HCT116 (cell line): ENCODE measurements around the gene PKN2. TPM values are rescaled to one million over a fixed set of nuclear protein-coding genes. Genes with fewer than 3 reads are reported as not detected.

Experiments used
- ATAC-seq: fragments of 200-7000 bp; cut with Tn5 transposase; 2 replicates; pipeline ENCODE4 v1.9.1; 2020; ENCODE audit warnings: mild to moderate bottlenecking, moderate library complexity
- BruUV-seq: library from RNA; stranded (reverse); fragments of 400-500 nt; replicated peaks from 2 replicates; lab custom pipeline; 2021; lab: Mats Ljungman, UMichigan
- CTCF ChIA-PET: fragments of 300-600 bp; sonication (Branson Sonifier 250); formaldehyde crosslinking; loops from one replicate; lab custom pipeline; 2021; ENCODE audit warnings: antibody characterized with exemption; lab: Charles Lee
- POLR2A ChIA-PET: fragments of 300-600, 350-600 bp; sonication (Branson Sonifier 250); formaldehyde crosslinking; loops from one replicate; lab custom pipeline; 2021; ENCODE audit warnings: antibody characterized with exemption; lab: Charles Lee
- RAD21 ChIA-PET, 2 experiments: fragments of 300-600 bp; sonication (Branson Sonifier 250); formaldehyde crosslinking; loops; one replicate each; lab custom pipeline; 2023; ENCODE audit warnings: low total read pairs in 2 of 2; ENCODE audit not compliant: uncharacterized antibody in 2 of 2, unreplicated experiment in 2 of 2, low non-redundant PET in 1 of 2; lab: Charles Lee
- DNase-seq: peaks from one replicate; pipeline ENCODE4 v3.0.0-alpha.2; 2010; ENCODE audit warnings: low read depth, low spot score
- H2AFZ ChIP-seq: fragments of 200-600 bp; shearing (Covaris generic), sonication (generic); 2 replicates; pipeline ENCODE4 v1.6.1; 2017; ENCODE audit warnings: low read depth, mixed run types, mixed read lengths, antibody characterized with exemption, low read length; ENCODE audit not compliant: poor library complexity, severe bottlenecking
- H3K27ac ChIP-seq: 2 replicates; pipeline ENCODE4 v1.5.1; 2012; ENCODE audit warnings: low read depth, low read length
- H3K27me3 ChIP-seq: fragments of 200-600 bp; sonication (generic); 2 replicates; pipeline ENCODE4 v1.6.1; 2016; ENCODE audit warnings: mixed run types, low read length, mixed read lengths; ENCODE audit not compliant: insufficient read depth
- H3K36me3 ChIP-seq, 2 experiments: fragments of 200-500 bp in 1 of 2; fragments of 200-600 bp in 1 of 2; sonication (Bioruptor generic) in 1 of 2; sonication (generic) in 1 of 2; 2 replicates each; pipeline versions ENCODE4 v1.5.1 to v1.6.1; 2014 to 2016; ENCODE audit warnings: low read length in 2 of 2, inconsistent platforms in 1 of 2, mixed read lengths in 1 of 2, mixed run types in 1 of 2; ENCODE audit not compliant: insufficient read depth in 2 of 2, control insufficient read depth in 1 of 2
- H3K4me1 ChIP-seq, 2 experiments: fragments of 200-600 bp in 1 of 2; sonication (generic) in 1 of 2; 2 replicates each; pipeline versions ENCODE4 v1.5.1 to v1.6.1; 2012 to 2017; ENCODE audit warnings: low read length in 2 of 2, inconsistent platforms in 1 of 2, mild to moderate bottlenecking in 1 of 2, mixed read lengths in 1 of 2, mixed run types in 1 of 2, moderate library complexity in 1 of 2; ENCODE audit not compliant: insufficient read depth in 2 of 2, control insufficient read depth in 1 of 2
- H3K4me2 ChIP-seq: fragments of 200-600 bp; sonication (generic); 2 replicates; pipeline ENCODE4 v1.6.1; 2017; ENCODE audit warnings: mixed run types, low read length, mixed read lengths
- H3K4me3 ChIP-seq, 2 experiments: fragments of 200-600 bp in 1 of 2; sonication (generic) in 1 of 2; replicated peaks in 1 of 2; 2 replicates each; pipeline ENCODE4 v1.5.1; 2011 to 2016; ENCODE audit warnings: low read length in 2 of 2, control low read depth in 1 of 2, low read depth in 1 of 2, mild to moderate bottlenecking in 1 of 2, mixed read lengths in 1 of 2, mixed run types in 1 of 2
- H3K79me2 ChIP-seq: fragments of 200-600 bp; sonication (generic); 2 replicates; pipeline ENCODE4 v1.6.1; 2017; ENCODE audit warnings: mild to moderate bottlenecking, mixed run types, low read length, moderate library complexity, mixed read lengths; ENCODE audit not compliant: insufficient read depth
- H3K9ac ChIP-seq: fragments of 200-600 bp; sonication (generic); 2 replicates; pipeline ENCODE4 v1.6.1; 2016; ENCODE audit warnings: low read length, mixed read lengths
- H3K9me2 ChIP-seq: fragments of 200-600 bp; sonication (generic), shearing (Covaris generic); 2 replicates; pipeline ENCODE4 v1.6.1; 2017; ENCODE audit warnings: mixed run types, mild to moderate bottlenecking, moderate library complexity; ENCODE audit not compliant: insufficient read depth
- H3K9me3 ChIP-seq, 2 experiments: fragments of 200-500 bp in 1 of 2; fragments of 200-600 bp in 1 of 2; sonication (Bioruptor generic) in 1 of 2; sonication (generic) in 1 of 2; 2 replicates each; pipeline ENCODE4 v1.6.1; 2014 to 2017; ENCODE audit warnings: low read length in 2 of 2, mixed read lengths in 2 of 2, inconsistent platforms in 1 of 2, low read depth in 1 of 2, mild to moderate bottlenecking in 1 of 2, mixed run types in 1 of 2, moderate library complexity in 1 of 2; ENCODE audit not compliant: control insufficient read depth in 1 of 2, insufficient read depth in 1 of 2
- H4K20me1 ChIP-seq: fragments of 200-600 bp; sonication (generic), shearing (Covaris generic); 2 replicates; pipeline ENCODE4 v1.6.1; 2017; ENCODE audit warnings: mixed run types, mild to moderate bottlenecking, moderate library complexity; ENCODE audit not compliant: insufficient read depth
- EGR1 ChIP-seq: IDR thresholded peaks from 2 replicates; pipeline ENCODE4 v1.6.1; 2012; ENCODE audit warnings: low read depth
- ELF1 ChIP-seq: IDR thresholded peaks from 2 replicates; pipeline ENCODE4 v1.6.1; 2012; ENCODE audit warnings: low read depth, borderline replicate concordance
- EZH2phosphoT487 ChIP-seq: fragments of 200-600 bp; IDR thresholded peaks from 2 replicates; pipeline ENCODE4 v1.6.1; 2018; ENCODE audit warnings: antibody characterized with exemption, borderline replicate concordance
- FOSL1 ChIP-seq: IDR thresholded peaks from 2 replicates; pipeline ENCODE4 v1.6.1; 2012; ENCODE audit warnings: low read depth
- JUND ChIP-seq: IDR thresholded peaks from 2 replicates; pipeline ENCODE4 v1.6.1; 2012
- MAX ChIP-seq: IDR thresholded peaks from 2 replicates; pipeline ENCODE4 v1.6.1; 2012
- POLR2A ChIP-seq: IDR thresholded peaks from 2 replicates; pipeline ENCODE4 v1.7.0; 2011; ENCODE audit warnings: borderline replicate concordance; ENCODE audit not compliant: insufficient read depth, insufficient read length; ENCODE audit errors: extremely low read depth
- POLR2AphosphoS5 ChIP-seq: IDR thresholded peaks from 2 replicates; pipeline ENCODE4 v1.6.1; 2011; ENCODE audit warnings: mild to moderate bottlenecking, low read depth, low read length, moderate library complexity
- SP1 ChIP-seq: IDR thresholded peaks from 2 replicates; pipeline ENCODE4 v1.6.1; 2012; ENCODE audit warnings: low read depth
- SRF ChIP-seq: IDR thresholded peaks from 2 replicates; pipeline ENCODE4 v1.6.1; 2012; ENCODE audit warnings: low read depth
- TCF7L2 ChIP-seq: IDR thresholded peaks from 2 replicates; pipeline ENCODE4 v1.7.0; 2011; ENCODE audit warnings: borderline replicate concordance, inconsistent platforms; ENCODE audit not compliant: insufficient read depth, insufficient read length; ENCODE audit errors: extremely low read depth
- YY1 ChIP-seq: IDR thresholded peaks from 2 replicates; pipeline ENCODE4 v1.6.1; 2011; ENCODE audit warnings: low read length, low read depth, moderate library complexity, mild to moderate bottlenecking; ENCODE audit not compliant: insufficient replicate concordance; ENCODE audit errors: extremely low read depth
- ZBTB33 ChIP-seq: IDR thresholded peaks from 2 replicates; pipeline ENCODE4 v1.6.1; 2011; ENCODE audit warnings: mild to moderate bottlenecking, low read length, moderate library complexity; ENCODE audit not compliant: insufficient replicate concordance; ENCODE audit errors: extremely low read depth
- ZFX ChIP-seq: fragments of 450-650 bp; IDR thresholded peaks from 2 replicates; pipeline ENCODE4 v1.6.1; 2017
- ZNF274 ChIP-seq: fragments of 200-500 bp; sonication (Bioruptor generic); IDR thresholded peaks from 2 replicates; pipeline ENCODE4 v1.6.1; 2014; ENCODE audit warnings: mild to moderate bottlenecking, low read depth, low read length, inconsistent platforms
- intact Hi-C: fragments of 100-400 bp; cut with micrococcal nuclease; formaldehyde crosslinking; loops from 2 replicates; pipeline ENCODE4 v1.10.0; 2022
- total RNA-seq: library from RNA; stranded (reverse); gene quantifications from one replicate; pipeline ENCODE4 v1.2.1, GENCODE V29; 2021; ENCODE audit not compliant: unreplicated experiment

Gene PKN2
- total RNA-seq, 1 experiment from 2014 or later: 44.3 TPM

GRCh38 chr1:88662723-88663122 lies 21.4 kb upstream of the PKN2 start:
- ChIA-PET POLR2A (no interaction called here), CTCF (no interaction called here), RAD21 (no interaction called here)
- Histone ChIP-seq H3K27ac (no peak overlapping the region), H3K4me3 (no peak overlapping the region), H3K9me2 (no peaks in the 10 kb centered on the region), H3K27me3 (no peaks in the 10 kb centered on the region), H2AFZ (no peak overlapping the region), H3K9me3 (no peaks in the 10 kb centered on the region), H3K4me1 (no peaks in the 10 kb centered on the region), H3K79me2 (no peaks in the 10 kb centered on the region)
- no peak for DNase-seq
- intact Hi-C loops: no loop called here
- no peak for TF ChIP-seq SRF
- no peak for TF ChIP-seq JUND
- no peak for TF ChIP-seq MAX
- TF ChIP-seq POLR2A: no peak
- no peak for TF ChIP-seq EGR1
- no peak for TF ChIP-seq POLR2AphosphoS5
- TF ChIP-seq ZNF274: no peak
- TF ChIP-seq ZFX: no peak
- no peak for TF ChIP-seq ZBTB33
- TF ChIP-seq ELF1: no peak
- no peak for TF ChIP-seq TCF7L2
- no peak for TF ChIP-seq SP1
- TF ChIP-seq FOSL1: no peak
- no peak for TF ChIP-seq EZH2phosphoT487
- no peak for TF ChIP-seq YY1
- TF ChIP-seq, all 23 proteins: peak for 0
- no peak for ATAC-seq
- Histone ChIP-seq H3K4me2 (no peak overlapping the region), H3K9ac (no peak overlapping the region), H4K20me1 (no peaks in the 10 kb centered on the region), H3K36me3 (no peaks in the 10 kb centered on the region)
- no TSS peak for BruUV-seq
